Measurements from ENCODE around the gene NNAT. TPM values are rescaled to one million over a fixed set of nuclear protein-coding genes. Genes with fewer than 3 reads are reported as not detected.
A peak's percentile ranks its signal among the peaks of the same experiment; 100 is the strongest.

Gene NNAT
- total and polyA plus RNA-seq, 2 donors (not counting 1 experiment from before 2014, with no cell fraction given) = not detected

- DNase-seq = no peak
- H3K4me1 Mint-ChIP-seq = peaks cover 66% of the 10 kb centered on the region
- TF ChIP-seq, protein P1, sequence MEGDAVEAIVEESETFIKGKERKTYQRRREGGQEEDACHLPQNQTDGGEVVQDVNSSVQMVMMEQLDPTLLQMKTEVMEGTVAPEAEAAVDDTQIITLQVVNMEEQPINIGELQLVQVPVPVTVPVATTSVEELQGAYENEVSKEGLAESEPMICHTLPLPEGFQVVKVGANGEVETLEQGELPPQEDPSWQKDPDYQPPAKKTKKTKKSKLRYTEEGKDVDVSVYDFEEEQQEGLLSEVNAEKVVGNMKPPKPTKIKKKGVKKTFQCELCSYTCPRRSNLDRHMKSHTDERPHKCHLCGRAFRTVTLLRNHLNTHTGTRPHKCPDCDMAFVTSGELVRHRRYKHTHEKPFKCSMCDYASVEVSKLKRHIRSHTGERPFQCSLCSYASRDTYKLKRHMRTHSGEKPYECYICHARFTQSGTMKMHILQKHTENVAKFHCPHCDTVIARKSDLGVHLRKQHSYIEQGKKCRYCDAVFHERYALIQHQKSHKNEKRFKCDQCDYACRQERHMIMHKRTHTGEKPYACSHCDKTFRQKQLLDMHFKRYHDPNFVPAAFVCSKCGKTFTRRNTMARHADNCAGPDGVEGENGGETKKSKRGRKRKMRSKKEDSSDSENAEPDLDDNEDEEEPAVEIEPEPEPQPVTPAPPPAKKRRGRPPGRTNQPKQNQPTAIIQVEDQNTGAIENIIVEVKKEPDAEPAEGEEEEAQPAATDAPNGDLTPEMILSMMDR (IDR thresholded peaks at IDR 0.05) = no peak
- Histone ChIP-seq H2AFZ (ENCODE audit: insufficient read depth, low read depth, low read length, poor library complexity, severe bottlenecking) (no peak overlapping the region), H3K4me2 (replicated peaks; ENCODE audit: low read depth, low read length, poor library complexity, severe bottlenecking) (peak overlapping the region; percentile 96), H3K4me1 (ENCODE audit: control insufficient read depth in 2 of 2, insufficient read depth in 2 of 2, low read length in 2 of 2) (peaks cover 43 to 52% of the 10 kb centered on the region in 2 donors), H3K9ac (ENCODE audit: low read length) (no peak overlapping the region), H3K4me3 (ENCODE audit: control extremely low read depth in 1 of 5, extremely low read depth in 1 of 5, insufficient read depth in 1 of 5, low read depth in 2 of 5, low read length in 4 of 5) (no peak overlapping the region), H3K9me3 (ENCODE audit: control extremely low read depth in 1 of 3, control insufficient read depth in 2 of 3, insufficient read depth in 1 of 3, low read length in 2 of 3) (peaks cover 0 to 9% (median 0%) of the 10 kb centered on the region in 3 donors), H3K27me3 (replicated peaks in 1 of 4; ENCODE audit: control extremely low read depth in 1 of 4, control insufficient read depth in 3 of 4, insufficient read depth in 4 of 4, low read length in 3 of 4) (no peaks in the 10 kb centered on the region), H3K79me2 (ENCODE audit: control insufficient read depth, insufficient read depth, low read length) (peaks cover 97% of the 10 kb centered on the region), H3K36me3 (replicated peaks in 1 of 2; ENCODE audit: control extremely low read depth in 1 of 2, control insufficient read depth in 1 of 2, extremely low read depth in 1 of 2, insufficient read depth in 2 of 2, low read length in 1 of 2) (peaks cover 0 to 8% of the 10 kb centered on the region in 2 experiments), H3K27ac (ENCODE audit: low read length in 2 of 2) (no peak overlapping the region), H4K20me1 (ENCODE audit: control insufficient read depth, insufficient read depth, low read length, poor library complexity, severe bottlenecking) (peaks cover 82% of the 10 kb centered on the region)
- H3K9me3 Mint-ChIP-seq (ENCODE audit: insufficient read depth) = no peaks in the 10 kb centered on the region
- H3K27me3 Mint-ChIP-seq = no peaks in the 10 kb centered on the region
- intact Hi-C loops (cut with micrococcal nuclease) = loop anchor here (10.0 kb wide), 1 partner anchor 171 kb away; the partner anchor contains the start of gene CTNNBL1
- POLR2A ChIA-PET = no interaction called here
- no peak for ATAC-seq (ENCODE audit: low read depth)
- H3K4me3 Mint-ChIP-seq = peak overlapping the region; percentile 89
- CTCF ChIA-PET = interaction anchor here (1.5 kb wide), 1 partner anchor 254 kb away, joined by 5 read pairs; no protein-coding TSS in a partner anchor
- peak overlapping the region; percentile 100 for H3K27ac Mint-ChIP-seq
- WGBS (ENCODE audit: insufficient coverage) = 85% methylated on average over 8 of the region's 10 CpGs
Observed at GRCh38 chr20:37523911-37524700, 3.1 kb downstream of the NNAT start.

Measured in B cell (primary cell).